Hepatocyte (in vitro differentiated cells): ENCODE data around the gene LRP1B.

Experiments used
- CTCF ChIP-seq: fragments of 200-600 bp; sonication (generic); IDR thresholded peaks from 2 replicates; pipeline ENCODE4 v1.5.1; 2016; ENCODE audit warnings: antibody characterized with exemption, mild to moderate bottlenecking; ENCODE audit not compliant: poor library complexity
- EZH2 ChIP-seq: fragments of 200-600 bp; sonication (generic); IDR thresholded peaks from 2 replicates; pipeline ENCODE4 v1.6.1; 2016; ENCODE audit warnings: antibody characterized with exemption, mild to moderate bottlenecking, borderline replicate concordance
- EZH2phosphoT487 ChIP-seq: fragments of 200-600 bp; sonication (generic); IDR thresholded peaks from one replicate; pipeline ENCODE4 v1.6.1; 2018; ENCODE audit warnings: antibody characterized with exemption, mild to moderate bottlenecking, low read depth, moderate library complexity; ENCODE audit not compliant: unreplicated experiment, severe bottlenecking

GRCh38 chr2:141226560-141226959 lies 904.3 kb downstream of the LRP1B start:
- no peak for TF ChIP-seq CTCF
- TF ChIP-seq EZH2phosphoT487 = no peak
- TF ChIP-seq EZH2 = no peak
